ENCODE results near the gene LRRC51.
A peak's percentile ranks its signal among the peaks of the same experiment; 100 is the strongest.
"Not testable (repeated sequence)": the region's sequence is repeated elsewhere in the genome, so short reads cannot be mapped to it uniquely, and the experiment has no call there.

Gene LRRC51

DNA sequence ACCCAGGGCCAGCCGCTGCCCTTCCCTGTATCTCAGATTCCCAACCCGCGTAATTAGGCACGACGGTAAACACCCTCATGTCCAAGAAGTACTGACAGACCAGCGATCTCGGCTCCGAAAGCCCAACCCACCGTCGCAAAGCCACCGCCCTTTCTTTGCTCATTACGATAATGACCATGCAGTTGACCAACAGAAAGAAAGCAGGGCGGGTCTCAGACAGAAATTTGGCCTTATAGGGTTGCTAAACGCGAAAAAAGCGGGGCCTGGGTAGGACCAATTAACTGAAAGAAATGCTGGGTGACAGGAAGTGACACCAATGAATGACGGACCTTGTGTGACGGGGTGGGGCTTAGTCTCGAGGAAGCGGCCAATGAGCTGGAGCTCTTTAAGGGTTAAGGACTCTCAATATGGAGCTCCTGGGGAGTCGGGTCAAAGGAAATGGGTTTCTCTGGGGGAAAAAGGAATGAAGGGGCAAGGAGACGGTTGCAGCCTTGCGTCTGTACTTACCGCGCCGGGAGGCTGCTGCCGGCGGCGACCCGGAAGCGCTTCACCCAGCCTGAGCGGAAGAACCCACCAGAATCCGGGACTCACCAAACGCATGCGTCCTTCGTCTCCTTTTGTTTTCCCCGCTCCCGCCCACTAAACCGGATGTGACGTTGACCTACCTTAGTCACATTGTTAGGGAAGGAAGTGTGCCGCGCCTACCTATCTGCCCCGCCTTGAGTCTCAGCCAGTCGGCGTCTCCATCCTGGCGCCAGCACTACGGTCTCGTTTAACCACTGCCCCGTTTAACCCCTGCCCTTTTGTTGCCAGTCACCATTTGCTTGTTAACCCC, 31.7 kb downstream of the LRRC51 start, which contains the start of gene ANAPC15:
Gene ANAPC15 (minus strand): TSS at position 553 of the 835 bp plus-strand sequence. CDS start 1,419 bp downstream, outside the sequence.
- DNase-seq = peak; percentile 98

DNA sequence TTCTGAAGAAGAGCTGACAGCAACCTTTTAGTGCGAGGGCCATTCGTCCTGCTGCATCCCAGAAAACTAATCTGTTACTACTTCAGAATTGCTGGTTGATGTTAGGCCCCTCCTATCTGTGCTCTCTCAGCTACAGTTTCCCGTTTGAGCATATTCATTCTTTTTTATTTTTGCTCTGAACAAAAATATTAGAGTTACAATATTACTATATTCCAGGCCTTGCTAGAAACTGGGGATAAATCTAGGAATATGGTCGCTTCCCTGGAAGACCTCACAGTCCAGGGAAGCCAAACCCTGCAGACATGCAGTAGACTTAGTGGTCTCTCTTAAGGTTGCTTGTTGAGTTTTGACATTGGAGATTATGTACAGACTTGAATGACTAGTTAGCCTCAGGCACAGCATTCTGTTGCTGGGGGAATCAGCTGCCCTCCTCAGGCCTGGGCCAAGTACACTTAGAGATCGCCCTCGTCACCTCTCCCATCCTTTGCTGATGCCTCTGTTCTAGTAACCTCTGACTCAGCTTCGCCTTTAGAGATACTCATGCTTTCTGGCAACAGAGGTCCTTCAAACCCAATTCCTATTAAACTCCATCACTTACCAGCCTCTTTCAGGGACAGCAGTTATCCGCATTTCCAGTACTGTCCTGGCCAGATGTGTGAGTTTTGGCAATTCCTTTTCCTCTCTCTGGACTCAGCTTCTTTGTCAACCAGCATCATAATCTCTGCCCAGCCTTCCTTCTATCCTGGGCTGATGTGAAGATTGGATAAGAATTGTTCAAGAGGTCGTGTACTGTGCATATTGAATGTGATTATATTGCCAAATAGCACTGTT, 32.5 kb downstream of the LRRC51 start:
- no peak for DNase-seq

- no peak for DNase-seq
Observed at GRCh38 chr11:72114570-72114969, 33.9 kb downstream of the LRRC51 start.

DNA sequence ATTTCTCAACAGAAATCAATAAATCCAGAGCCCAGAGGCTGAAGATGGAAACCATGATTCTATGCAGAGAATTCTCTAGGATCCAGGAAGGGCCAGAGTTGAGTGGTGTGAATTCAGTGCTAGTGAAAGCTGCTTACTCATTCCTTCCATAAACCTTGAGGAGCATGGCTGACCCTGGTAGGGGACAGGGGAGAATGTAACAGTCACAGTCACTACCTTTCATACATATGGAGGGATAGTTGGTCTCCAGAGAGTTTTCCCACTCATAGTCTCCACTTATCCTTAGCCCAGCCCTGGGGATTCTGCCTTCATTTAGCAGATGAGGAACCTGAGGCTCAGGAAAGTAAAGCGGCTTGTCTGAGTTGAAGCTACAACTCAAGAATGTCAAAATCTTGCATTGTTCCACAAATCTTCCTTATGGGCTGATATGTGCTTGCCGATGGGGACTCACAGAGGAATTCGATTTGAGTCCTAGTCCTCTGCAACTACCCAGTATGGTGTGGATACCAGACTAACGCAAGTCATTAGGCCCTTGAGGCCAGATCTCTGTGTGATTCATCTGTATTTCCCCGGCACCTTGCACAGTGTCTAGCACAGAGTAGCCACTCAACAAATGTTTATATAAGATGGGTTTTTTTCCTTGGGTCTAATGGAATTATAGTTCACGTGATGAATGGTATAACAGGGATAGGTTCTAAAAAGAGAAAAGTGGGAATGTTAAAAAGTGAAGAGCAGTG, 35.5 kb downstream of the LRRC51 start:
- no peak for DNase-seq

DNA sequence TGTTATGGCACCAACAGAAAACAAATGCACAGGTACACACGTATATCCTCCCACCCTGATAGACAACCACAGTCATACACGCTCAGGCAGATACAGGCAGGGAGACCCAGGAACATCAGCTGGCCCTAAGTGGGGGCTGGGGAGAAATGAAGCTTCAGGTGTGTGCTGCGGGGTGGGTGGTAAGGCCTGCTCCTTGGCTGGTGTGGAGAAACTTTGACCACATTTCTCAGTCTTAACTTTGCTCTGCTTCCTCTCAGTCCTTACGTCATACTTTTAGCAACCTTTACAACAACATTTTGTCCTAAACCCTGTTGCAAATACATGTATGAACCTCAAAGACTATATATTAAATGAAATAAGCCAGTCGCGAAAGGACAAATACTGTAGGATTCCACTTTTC, 38.5 kb downstream of the LRRC51 start:
- no peak for DNase-seq

DNA sequence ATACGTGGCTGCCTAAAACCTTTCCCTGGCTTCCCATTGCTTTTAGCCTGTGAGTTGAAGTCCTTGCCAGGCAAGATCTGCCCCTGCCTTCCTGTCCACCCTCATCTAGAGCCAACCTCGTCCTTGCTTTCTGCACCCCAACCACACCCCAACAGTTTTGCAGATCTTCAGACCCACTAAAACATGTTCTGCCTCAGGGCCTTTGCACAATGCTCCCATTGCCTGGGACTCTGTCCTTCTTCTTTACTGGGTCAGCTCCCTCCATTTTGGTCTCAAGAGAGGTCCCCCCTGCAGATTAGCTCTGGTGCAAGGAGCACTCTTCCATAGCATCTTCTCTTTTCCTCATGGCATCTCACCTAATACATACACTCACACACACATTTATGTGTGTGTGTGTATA, 40.3 kb downstream of the LRRC51 start:
- DNase-seq = no peak

- DNase-seq = no peak
Observed at GRCh38 chr11:72122607-72123006, 42.0 kb downstream of the LRRC51 start.

GRCh38 chr11:72123117-72123653, 42.5 kb downstream of the LRRC51 start:
- DNase-seq = no peak

GRCh38 chr11:72124046-72124445, 43.4 kb downstream of the LRRC51 start:
- DNase-seq = no peak

GRCh38 chr11:72125956-72126355, 45.3 kb downstream of the LRRC51 start:
- no peak for DNase-seq

DNA sequence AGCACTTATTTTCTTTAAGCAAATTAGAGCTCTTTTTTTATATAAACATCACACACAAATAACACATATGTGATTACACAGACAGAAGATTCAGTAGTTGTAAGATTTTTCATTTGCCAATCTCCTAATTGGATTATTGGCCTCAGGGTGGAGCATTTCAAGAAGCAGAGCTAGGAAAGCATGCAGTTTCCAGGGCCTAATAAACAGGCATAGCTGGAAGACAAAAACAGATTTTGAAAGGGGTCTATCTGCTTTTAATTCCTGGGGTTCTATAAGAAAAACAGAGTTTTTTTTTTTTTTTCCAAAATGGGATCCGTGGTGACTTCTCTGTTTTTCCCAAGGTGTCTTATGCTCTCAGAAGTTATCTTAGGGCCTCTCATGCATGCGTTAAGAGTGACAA, 47.3 kb downstream of the LRRC51 start:
- no peak for DNase-seq

GRCh38 chr11:72129381-72129780, 48.7 kb downstream of the LRRC51 start:
- DNase-seq = no peak

GRCh38 chr11:72132646-72133045, 52.0 kb downstream of the LRRC51 start:
- DNase-seq = no peak

- DNase-seq = not testable (repeated sequence)
Observed at GRCh38 chr11:72135473-72135872, 54.8 kb downstream of the LRRC51 start, which contains the start of gene FOLR3. Gene FOLR3, plus strand, starts transcription at chr11:72135725. Its CDS starts 228 bp downstream, at chr11:72135953.

DNA sequence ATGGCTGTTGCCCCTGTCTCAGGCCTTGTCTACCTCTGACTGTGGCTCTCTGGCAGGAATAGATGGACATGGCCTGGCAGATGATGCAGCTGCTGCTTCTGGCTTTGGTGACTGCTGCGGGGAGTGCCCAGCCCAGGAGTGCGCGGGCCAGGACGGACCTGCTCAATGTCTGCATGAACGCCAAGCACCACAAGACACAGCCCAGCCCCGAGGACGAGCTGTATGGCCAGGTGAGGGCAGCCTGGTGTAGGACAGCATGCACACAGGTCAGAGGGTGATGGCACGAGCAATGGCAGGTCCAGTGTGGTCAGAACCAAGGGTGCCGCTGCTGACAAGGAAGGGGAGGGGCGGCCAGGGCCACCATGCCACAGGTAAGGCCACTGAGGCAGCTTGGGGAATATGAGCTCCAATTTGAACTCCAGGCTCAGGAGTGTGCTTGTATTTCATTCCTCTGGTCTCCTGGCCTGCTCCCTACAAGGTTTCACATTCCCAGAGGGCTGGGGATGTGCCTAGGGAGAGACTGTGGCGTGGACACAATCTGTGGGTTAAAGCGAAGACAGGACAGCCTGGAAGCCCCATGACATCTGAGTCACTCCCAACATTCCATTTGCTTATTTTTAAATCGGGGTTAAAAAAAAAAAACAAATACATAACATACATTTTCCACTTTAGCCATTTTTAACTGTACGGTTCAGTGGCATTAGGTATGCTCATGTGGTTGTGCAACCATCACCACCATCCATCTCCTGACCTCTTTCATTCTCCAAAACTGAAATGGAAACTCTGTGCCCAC, 55.4 kb downstream of the LRRC51 start:
- DNase-seq = no peak

DNA sequence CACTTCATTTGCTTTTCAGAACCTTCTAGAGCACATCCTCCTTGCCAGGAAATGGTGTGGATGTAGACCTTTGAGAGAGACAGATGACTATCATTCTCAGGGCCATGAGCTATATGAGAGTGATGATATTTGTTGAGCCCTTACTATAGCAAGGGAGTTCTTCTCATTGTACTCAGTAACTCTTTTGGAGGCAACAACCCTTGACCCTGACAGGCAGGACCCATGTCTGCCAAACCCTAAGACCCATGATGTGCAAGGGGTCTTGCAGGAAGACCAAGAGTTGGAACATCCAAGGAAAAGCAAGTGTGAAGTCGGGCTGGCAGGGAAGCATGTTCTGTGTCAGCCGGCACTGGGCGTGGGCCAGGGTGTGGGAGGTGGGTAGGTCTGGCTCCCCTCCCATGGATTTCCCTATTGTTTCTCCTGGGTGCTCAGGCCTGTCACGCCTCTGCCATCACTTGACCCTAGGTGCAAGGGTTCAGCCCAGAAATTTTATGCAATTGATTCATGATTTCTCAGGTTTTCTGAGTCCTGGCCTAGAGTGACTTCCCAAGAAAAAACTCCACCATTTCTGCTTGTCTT, 56.1 kb downstream of the LRRC51 start:
- DNase-seq = no peak

DNA sequence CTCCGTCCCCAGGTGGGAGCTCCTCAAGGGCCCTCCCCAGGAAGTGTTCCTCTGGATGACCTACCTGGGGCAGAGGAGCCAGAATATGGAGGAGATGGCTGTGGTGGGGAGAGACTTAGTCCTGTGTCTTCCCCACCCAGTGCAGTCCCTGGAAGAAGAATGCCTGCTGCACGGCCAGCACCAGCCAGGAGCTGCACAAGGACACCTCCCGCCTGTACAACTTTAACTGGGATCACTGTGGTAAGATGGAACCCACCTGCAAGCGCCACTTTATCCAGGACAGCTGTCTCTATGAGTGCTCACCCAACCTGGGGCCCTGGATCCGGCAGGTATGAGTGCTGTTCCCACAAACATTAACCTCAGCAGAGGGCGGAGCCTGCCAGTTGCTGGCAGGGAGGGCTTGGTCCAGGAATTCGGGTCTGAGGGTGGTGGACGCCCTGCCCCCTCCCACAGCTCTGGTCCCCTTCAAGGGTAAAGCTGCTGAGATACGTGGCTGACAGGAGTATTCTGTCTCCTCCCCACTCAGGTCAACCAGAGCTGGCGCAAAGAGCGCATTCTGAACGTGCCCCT, 58.3 kb downstream of the LRRC51 start:
- DNase-seq = no peak

DNA sequence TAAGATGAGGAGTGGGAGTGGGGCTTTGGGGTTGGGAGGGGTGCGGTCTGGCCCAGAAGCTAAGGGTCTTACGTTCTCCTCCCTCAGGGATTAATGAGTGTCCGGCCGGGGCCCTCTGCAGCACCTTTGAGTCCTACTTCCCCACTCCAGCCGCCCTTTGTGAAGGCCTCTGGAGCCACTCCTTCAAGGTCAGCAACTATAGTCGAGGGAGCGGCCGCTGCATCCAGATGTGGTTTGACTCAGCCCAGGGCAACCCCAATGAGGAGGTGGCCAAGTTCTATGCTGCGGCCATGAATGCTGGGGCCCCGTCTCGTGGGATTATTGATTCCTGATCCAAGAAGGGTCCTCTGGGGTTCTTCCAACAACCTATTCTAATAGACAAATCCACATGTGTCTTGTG, 58.9 kb downstream of the LRRC51 start:
- DNase-seq = no peak

GRCh38 chr11:72140661-72141060, 60.0 kb downstream of the LRRC51 start:
- DNase-seq = no peak

DNA sequence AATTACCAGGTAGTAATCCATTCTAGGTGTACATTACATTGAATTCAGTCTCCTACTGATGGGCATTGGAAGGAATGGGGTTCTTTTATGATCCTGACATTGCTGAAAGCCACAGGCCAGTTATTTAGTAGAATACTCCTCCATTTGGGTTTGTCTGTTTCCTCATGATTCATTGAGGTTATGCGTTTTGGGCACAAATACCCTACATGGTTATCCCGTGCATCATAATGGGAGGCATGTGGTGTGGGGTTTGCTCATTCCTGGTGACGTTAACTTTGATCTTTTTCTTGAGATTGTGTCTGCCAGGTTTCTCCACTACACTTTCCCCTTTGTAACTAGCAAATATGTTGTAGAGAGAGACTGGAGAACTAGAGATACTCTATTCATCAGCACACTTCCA, 60.4 kb downstream of the LRRC51 start:
- no peak for DNase-seq

- not testable (repeated sequence) for DNase-seq
Observed at GRCh38 chr11:72142086-72142485, 61.4 kb downstream of the LRRC51 start.
